HG02943 (cell line): Measurements from ENCODE around the gene GPR135.

Experiments
- ATAC-seq: cut with Tn5 transposase; IDR thresholded peaks from one replicate; pipeline ENCODE4 v1.9.1; 2021; ENCODE audit warnings: mild to moderate bottlenecking, low read depth, moderate library complexity; ENCODE audit not compliant: unreplicated experiment

Gene GPR135

GRCh38 chr14:59425322-59425935, 39.8 kb downstream of the GPR135 start:
- no peak for ATAC-seq

GRCh38 chr14:59424341-59425071, 40.7 kb downstream of the GPR135 start:
- no peak for ATAC-seq

- ATAC-seq = no peak
Observed at GRCh38 chr14:59422069-59422881, 42.9 kb downstream of the GPR135 start.

- no peak for ATAC-seq
Observed at GRCh38 chr14:59419303-59419702, 45.9 kb downstream of the GPR135 start.

- no peak for ATAC-seq
Observed at GRCh38 chr14:59417311-59417710, 47.9 kb downstream of the GPR135 start.

- no peak for ATAC-seq
Observed at GRCh38 chr14:59415836-59416602, 49.2 kb downstream of the GPR135 start.
